Measurements from ENCODE around the gene ATP5PF. TPM values are rescaled to one million over a fixed set of nuclear protein-coding genes. Genes with fewer than 3 reads are reported as not detected.
A peak's percentile ranks its signal among the peaks of the same experiment; 100 is the strongest.
"Not testable (repeated sequence)": the region's sequence is repeated elsewhere in the genome, so short reads cannot be mapped to it uniquely, and the experiment has no call there.

Gene ATP5PF, protein sequence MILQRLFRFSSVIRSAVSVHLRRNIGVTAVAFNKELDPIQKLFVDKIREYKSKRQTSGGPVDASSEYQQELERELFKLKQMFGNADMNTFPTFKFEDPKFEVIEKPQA
- total RNA-seq: 10 to 100 TPM; 20.4 to 37.6 TPM

DNA sequence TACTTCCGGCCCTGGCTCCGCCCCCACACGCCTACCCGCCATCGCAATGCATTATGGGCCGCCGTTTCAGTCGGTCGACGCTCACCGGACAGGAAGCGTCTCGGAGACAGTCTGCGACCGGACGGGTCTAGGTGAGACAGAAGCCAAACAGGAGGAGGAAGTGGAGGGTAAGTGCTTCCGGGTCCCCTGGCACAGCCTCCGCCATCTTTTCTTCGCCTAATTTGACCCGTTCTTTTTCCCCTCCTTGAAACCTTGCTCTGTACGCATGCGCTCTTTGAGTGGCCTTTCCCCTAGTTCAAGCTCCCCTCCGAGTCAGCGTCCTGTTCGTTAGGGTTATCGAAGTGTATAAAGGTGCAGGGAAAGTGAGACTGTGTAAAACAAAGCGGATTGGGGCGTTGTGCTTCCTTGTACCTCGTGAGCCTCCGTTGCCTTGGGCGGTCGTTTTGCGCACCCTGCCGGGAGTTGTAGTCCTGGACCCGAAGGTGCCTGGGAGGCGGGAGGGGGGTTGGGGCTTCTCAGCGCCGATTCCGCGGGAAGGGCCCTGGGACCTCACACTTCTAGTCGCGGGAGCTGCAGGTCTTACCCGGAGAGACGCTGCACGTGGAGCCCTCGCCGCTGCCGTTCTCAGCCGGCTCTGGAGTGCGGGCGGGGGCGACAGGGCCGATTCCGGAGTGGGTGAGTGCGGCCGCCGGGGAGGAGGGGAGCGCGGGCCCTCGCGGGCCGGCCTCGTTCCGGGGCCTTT, at the start of gene ATP5PF, which contains the start of gene GABPA:
Gene ATP5PF, minus strand, starts transcription at position 1 of the 742 bp plus-strand sequence. CDS start 5,110 bp downstream, outside the sequence.
Gene GABPA, plus strand, starts transcription at position 69 of the 742 bp plus-strand sequence. CDS start 6,627 bp downstream, outside the sequence.
- Histone ChIP-seq H3K4me1 (peaks cover 34% of the 10 kb centered on the region), H3K27me3 (no peaks in the 10 kb centered on the region), H3K4me3 (peak within 1 kb of the TSS; percentile 89 to 97), H3K9me3 (no peaks in the 10 kb centered on the region), H3K27ac (peak within 1 kb of the TSS; percentile 95 to 99 (median 98)), H3K36me3 (replicated peaks in 1 of 2; ENCODE audit: insufficient read depth in 1 of 2, low read depth in 2 of 2) (no peaks in the 10 kb centered on the region)
- peak; percentile 16 to 60 (median 50) for TF ChIP-seq POLR2A (IDR thresholded peaks at IDR 0.05)
- TF ChIP-seq, protein P1, sequence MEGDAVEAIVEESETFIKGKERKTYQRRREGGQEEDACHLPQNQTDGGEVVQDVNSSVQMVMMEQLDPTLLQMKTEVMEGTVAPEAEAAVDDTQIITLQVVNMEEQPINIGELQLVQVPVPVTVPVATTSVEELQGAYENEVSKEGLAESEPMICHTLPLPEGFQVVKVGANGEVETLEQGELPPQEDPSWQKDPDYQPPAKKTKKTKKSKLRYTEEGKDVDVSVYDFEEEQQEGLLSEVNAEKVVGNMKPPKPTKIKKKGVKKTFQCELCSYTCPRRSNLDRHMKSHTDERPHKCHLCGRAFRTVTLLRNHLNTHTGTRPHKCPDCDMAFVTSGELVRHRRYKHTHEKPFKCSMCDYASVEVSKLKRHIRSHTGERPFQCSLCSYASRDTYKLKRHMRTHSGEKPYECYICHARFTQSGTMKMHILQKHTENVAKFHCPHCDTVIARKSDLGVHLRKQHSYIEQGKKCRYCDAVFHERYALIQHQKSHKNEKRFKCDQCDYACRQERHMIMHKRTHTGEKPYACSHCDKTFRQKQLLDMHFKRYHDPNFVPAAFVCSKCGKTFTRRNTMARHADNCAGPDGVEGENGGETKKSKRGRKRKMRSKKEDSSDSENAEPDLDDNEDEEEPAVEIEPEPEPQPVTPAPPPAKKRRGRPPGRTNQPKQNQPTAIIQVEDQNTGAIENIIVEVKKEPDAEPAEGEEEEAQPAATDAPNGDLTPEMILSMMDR (IDR thresholded peaks at IDR 0.05): peak in 4 of 7 experiments; percentile 6 to 22 (median 12)
- peak; percentile 97 to 98 (median 98) for DNase-seq
- 0% methylated on average over 34 to 62 of the region's 64 CpGs for WGBS, 2 donors
- intact Hi-C loops (cut with DNase I): no loop called here
- peak; percentile 94 for ATAC-seq

DNA sequence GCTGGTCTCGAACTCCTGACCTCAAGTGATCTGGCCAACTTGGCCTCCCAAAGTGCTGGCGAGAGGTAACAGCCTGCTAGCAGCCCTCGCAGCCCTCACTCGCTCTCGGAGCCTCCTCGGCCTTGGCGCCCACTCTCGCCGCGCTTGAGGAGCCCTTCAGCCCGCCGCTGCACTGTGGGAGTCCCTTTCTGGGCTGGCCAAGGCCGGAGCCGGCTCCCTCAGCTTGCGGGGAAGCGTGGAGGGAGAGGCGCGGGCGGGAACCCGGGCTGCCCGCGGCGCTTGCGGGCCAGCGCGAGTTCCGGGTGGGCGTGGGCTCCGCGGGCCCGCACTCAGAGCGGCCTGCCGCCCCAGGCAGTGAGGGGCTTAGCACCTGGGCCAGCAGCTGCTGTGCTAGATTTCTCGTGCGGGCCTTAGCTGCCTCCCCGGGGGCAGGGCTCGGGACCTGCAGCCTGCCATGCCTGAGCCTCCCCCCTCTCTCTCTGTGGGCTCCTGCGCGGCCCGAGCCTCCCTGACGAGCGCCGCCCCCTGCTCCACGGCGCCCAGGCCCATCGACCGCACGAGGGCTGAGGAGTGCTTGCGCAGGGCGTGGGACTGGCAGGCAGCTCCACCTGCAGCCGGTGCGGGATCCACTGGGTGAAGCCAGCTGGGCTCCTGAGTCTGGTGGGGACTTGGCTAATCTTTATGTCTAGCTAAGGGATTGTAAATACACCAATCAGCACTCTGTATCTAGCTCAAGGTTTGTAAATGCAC, 43.6 kb upstream of the ATP5PF start:
- intact Hi-C loops (cut with DNase I); H3K27me3 ChIP-seq; H3K4me1 ChIP-seq; H3K27ac ChIP-seq; ATAC-seq; DNase-seq; H3K9me3 ChIP-seq; H3K36me3 ChIP-seq (replicated peaks in 1 of 2; ENCODE audit: insufficient read depth in 1 of 2, low read depth in 2 of 2); H3K4me3 ChIP-seq: not testable (repeated sequence)
- WGBS, 2 donors: 89 to 97% methylated on average over 31 to 50 of the region's 52 CpGs

DNA sequence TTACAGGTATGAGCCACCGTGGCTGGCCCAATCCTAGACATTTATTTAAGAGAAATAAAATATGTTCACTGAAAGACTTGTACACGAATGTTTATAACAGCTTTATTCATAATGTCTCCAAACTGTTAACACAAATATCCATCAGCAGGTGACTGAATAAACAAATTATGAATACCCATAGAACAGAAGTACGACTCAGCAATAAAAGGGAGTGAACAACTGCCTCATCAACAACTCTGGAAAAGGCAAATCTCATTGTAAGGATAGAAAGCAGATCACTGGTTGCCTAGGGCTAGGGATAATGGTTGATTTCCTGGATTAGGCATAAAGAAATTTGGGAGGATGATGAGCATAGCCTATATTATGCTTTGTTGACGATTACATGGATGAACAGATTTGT, 41.7 kb upstream of the ATP5PF start:
- H3K27ac ChIP-seq: no peak overlapping the region
- H3K27me3 ChIP-seq: no peaks in the 10 kb centered on the region
- H3K36me3 ChIP-seq (replicated peaks in 1 of 2; ENCODE audit: insufficient read depth in 1 of 2, low read depth in 2 of 2): no peaks in the 10 kb centered on the region
- TF ChIP-seq, protein P1 (IDR thresholded peaks at IDR 0.05): no peak
- no peak for TF ChIP-seq POLR2A (IDR thresholded peaks at IDR 0.05)
- no peaks in the 10 kb centered on the region for H3K9me3 ChIP-seq
- ATAC-seq (no peak), DNase-seq (no peak)
- no peak overlapping the region for H3K4me3 ChIP-seq
- 54 to 64% methylated on average over 4 of the region's 4 CpGs for WGBS, 2 donors
- peaks cover 3% of the 10 kb centered on the region for H3K4me1 ChIP-seq
- intact Hi-C loops (cut with DNase I): no loop called here

DNA sequence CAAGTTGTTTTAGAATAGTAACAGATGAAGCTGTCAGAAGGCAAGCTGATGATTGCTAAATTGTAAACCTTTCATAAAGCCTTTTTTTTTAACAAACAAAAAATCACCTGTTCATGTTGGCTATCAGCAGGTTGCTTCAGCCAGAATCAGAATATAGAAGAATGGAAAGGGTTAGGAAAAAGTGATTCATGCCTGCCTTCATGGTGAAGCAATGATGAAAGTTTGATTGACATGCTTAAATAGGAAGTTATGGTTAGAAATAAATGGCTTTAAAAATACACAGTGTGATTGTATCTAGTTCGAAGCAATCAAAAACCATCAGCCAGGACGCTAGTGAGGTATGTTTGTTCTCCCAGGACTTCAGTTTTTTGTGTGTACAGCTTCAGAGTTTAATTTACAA, 38.0 kb upstream of the ATP5PF start:
- no peak overlapping the region for H3K4me3 ChIP-seq
- DNase-seq (no peak), ATAC-seq (no peak)
- WGBS, 2 donors: 9 to 13% methylated on average over 2 of the region's 2 CpGs
- no peaks in the 10 kb centered on the region for H3K36me3 ChIP-seq (replicated peaks in 1 of 2; ENCODE audit: insufficient read depth in 1 of 2, low read depth in 2 of 2)
- no peaks in the 10 kb centered on the region for H3K27me3 ChIP-seq
- intact Hi-C loops (cut with DNase I): no loop called here
- no peaks in the 10 kb centered on the region for H3K9me3 ChIP-seq
- no peak overlapping the region for H3K27ac ChIP-seq
- H3K4me1 ChIP-seq: peaks cover 3% of the 10 kb centered on the region
- TF ChIP-seq, protein P1 (IDR thresholded peaks at IDR 0.05): no peak
- TF ChIP-seq POLR2A (IDR thresholded peaks at IDR 0.05): no peak

DNA sequence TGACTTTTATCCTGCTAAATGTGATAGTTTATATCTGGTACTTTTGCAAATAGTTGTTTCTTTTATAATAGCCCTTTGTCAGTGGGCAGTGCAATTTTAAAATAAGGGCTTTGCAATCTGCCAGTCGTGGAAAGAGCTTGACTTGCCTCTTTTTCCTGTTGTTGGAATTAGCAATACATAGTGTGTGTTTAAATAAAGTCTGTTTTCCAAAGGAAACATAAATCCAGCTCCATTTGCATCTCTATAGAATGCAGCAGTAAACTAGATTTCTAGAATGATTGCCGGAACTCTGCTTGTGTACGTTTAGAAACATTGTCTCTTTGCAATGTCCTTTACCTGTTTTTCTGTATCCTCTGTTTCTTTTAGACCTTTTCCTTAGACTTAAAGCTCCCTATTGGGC, 33.2 kb upstream of the ATP5PF start:
- H3K9me3 ChIP-seq: no peaks in the 10 kb centered on the region
- no peak for ATAC-seq
- intact Hi-C loops (cut with DNase I): no loop called here
- no peak for DNase-seq
- 77 to 80% methylated on average over 3 of the region's 3 CpGs for WGBS, 2 donors
- H3K4me3 ChIP-seq: no peak overlapping the region
- H3K4me1 ChIP-seq: peaks cover 3% of the 10 kb centered on the region
- no peak overlapping the region for H3K27ac ChIP-seq
- H3K27me3 ChIP-seq: no peaks in the 10 kb centered on the region
- peaks cover 0 to 3% of the 10 kb centered on the region in 2 donors for H3K36me3 ChIP-seq (replicated peaks in 1 of 2; ENCODE audit: insufficient read depth in 1 of 2, low read depth in 2 of 2)
- TF ChIP-seq, protein P1 (IDR thresholded peaks at IDR 0.05): no peak
- TF ChIP-seq POLR2A (IDR thresholded peaks at IDR 0.05): no peak
